HepG2 (cell line): Measurements from ENCODE around the gene IFNAR2. TPM values are rescaled to one million over a fixed set of nuclear protein-coding genes. Genes with fewer than 3 reads are reported as not detected.

ENCODE experiments used
- ATAC-seq: fragments of 200-7000 bp; cut with Tn5 transposase; 3 replicates; pipeline ENCODE4 v1.9.1; 2020; ENCODE audit warnings: mild to moderate bottlenecking, moderate library complexity
- BruUV-seq: library from RNA; stranded (reverse); fragments of 400-500 nt; replicated peaks from 2 replicates; lab custom pipeline; 2021; lab: Mats Ljungman, UMichigan
- CTCF ChIA-PET: fragments of 300-600 bp; formaldehyde crosslinking; extraction: SDS; loops from one replicate; lab custom pipeline; 2021; ENCODE audit warnings: low total read pairs, inconsistent platforms, low intra/inter-chr PET ratio; lab: Yijun Ruan, JAX
- POLR2A ChIA-PET: fragments of 350-600 bp; sonication (Branson Sonifier 250); formaldehyde crosslinking; loops from one replicate; lab custom pipeline; 2020; ENCODE audit warnings: antibody characterized with exemption, inconsistent platforms; lab: Yijun Ruan, JAX
- DNase-seq: peaks from one replicate; pipeline ENCODE4 v3.0.0-alpha.2; 2015; ENCODE audit warnings: low spot score
- FAIRE-seq: peaks from 3 replicates; lab custom pipeline; 2011; peaks lifted over from hg19 to GRCh38; lab: Jason Lieb, UNC
- H2AFZ ChIP-seq: one replicate; pipeline ENCODE4 v1.6.1; 2011; ENCODE audit warnings: low read length, inconsistent platforms
- H3K27ac ChIP-seq: fragments of 300-600 bp; 3 replicates; pipeline ENCODE4 v1.8.0; 2011; ENCODE audit warnings: mixed run types, mild to moderate bottlenecking, mixed read lengths, low read length, inconsistent platforms; ENCODE audit not compliant: insufficient read depth; ENCODE audit errors: extremely low read length
- H3K27me3 ChIP-seq, 2 experiments: fragments of 200-600 bp in 1 of 2; 2 replicates in 1 of 2; 3 replicates in 1 of 2; pipeline versions ENCODE4 v1.6.0 to v1.8.0; 2011; ENCODE audit warnings: low read length in 2 of 2, mild to moderate bottlenecking in 2 of 2, moderate library complexity in 2 of 2, inconsistent platforms in 1 of 2; ENCODE audit not compliant: insufficient read depth in 2 of 2, control insufficient read depth in 1 of 2
- H3K36me3 ChIP-seq, 2 experiments: fragments of 200-600 bp in 1 of 2; replicated peaks in 1 of 2; 2 replicates in 1 of 2; 3 replicates in 1 of 2; pipeline versions ENCODE4 v1.5.1 to v1.8.0; 2011; ENCODE audit warnings: low read length in 2 of 2, inconsistent platforms in 1 of 2; ENCODE audit not compliant: insufficient read depth in 2 of 2, control insufficient read depth in 1 of 2
- H3K4me1 ChIP-seq: 2 replicates; pipeline ENCODE4 v1.5.1; 2012; ENCODE audit warnings: low read length, inconsistent platforms; ENCODE audit not compliant: insufficient read depth
- H3K4me2 ChIP-seq: 2 replicates; pipeline ENCODE4 v1.6.0; 2011; ENCODE audit warnings: low read depth, low read length, inconsistent platforms
- H3K4me3 ChIP-seq, 3 experiments: fragments of 200-600 bp in 1 of 3; sonication (generic), shearing (Covaris generic) in 1 of 3; replicated peaks in 1 of 3; 2 replicates each; pipeline ENCODE4 v1.5.1; 2011 to 2016; ENCODE audit warnings: low read length in 3 of 3, inconsistent platforms in 2 of 3, low read depth in 2 of 3, mild to moderate bottlenecking in 2 of 3, control low read depth in 1 of 3, mixed read lengths in 1 of 3; ENCODE audit not compliant: insufficient read depth in 1 of 3
- H3K79me2 ChIP-seq: one replicate; pipeline ENCODE4 v1.6.1; 2011; ENCODE audit warnings: low read length, inconsistent platforms; ENCODE audit not compliant: insufficient read depth
- H3K9ac ChIP-seq: 2 replicates; pipeline ENCODE4 v1.6.0; 2011; ENCODE audit warnings: mild to moderate bottlenecking, low read depth, low read length, inconsistent platforms; ENCODE audit not compliant: insufficient read depth
- H3K9me3 ChIP-seq: 2 replicates; pipeline ENCODE4 v1.5.1; 2012; ENCODE audit warnings: mild to moderate bottlenecking, low read length
- H4K20me1 ChIP-seq: 2 replicates; pipeline ENCODE4 v1.6.0; 2011; ENCODE audit warnings: inconsistent platforms, mild to moderate bottlenecking, low read length, moderate library complexity; ENCODE audit not compliant: insufficient read depth
- BRD4 ChIP-seq: sonication (generic); formaldehyde crosslinking; IDR thresholded peaks from 2 replicates; pipeline ENCODE4 v1.4.0; 2020; ENCODE audit warnings: missing genetic modification reagents
- HDAC1 ChIP-seq: sonication (generic); formaldehyde crosslinking; IDR thresholded peaks from 2 replicates; pipeline ENCODE4 v1.5.1; 2020; ENCODE audit warnings: mild to moderate bottlenecking, missing genetic modification reagents
- JUNB ChIP-seq: sonication (generic); formaldehyde crosslinking; IDR thresholded peaks from 2 replicates; pipeline ENCODE4 v1.8.0; 2022; ENCODE audit warnings: missing genetic modification reagents, mild to moderate bottlenecking, borderline replicate concordance
- MIER3 ChIP-seq: IDR thresholded peaks from 2 replicates; pipeline ENCODE4 v1.6.1; 2016; ENCODE audit warnings: missing compliant biosample characterization, borderline replicate concordance
- NFE2L2 ChIP-seq: fragments of 150-350 bp; IDR thresholded peaks from 2 replicates; pipeline ENCODE4 v1.6.1; 2014; ENCODE audit warnings: low read length
- ONECUT2 ChIP-seq: sonication (generic); formaldehyde crosslinking; IDR thresholded peaks from 2 replicates; pipeline ENCODE4 v1.4.0; 2020; ENCODE audit warnings: missing genetic modification reagents
- SAP130 ChIP-seq: IDR thresholded peaks from 2 replicates; pipeline ENCODE4 v1.6.1; 2016; ENCODE audit warnings: low read depth
- ZBTB21 ChIP-seq: sonication (generic); formaldehyde crosslinking; IDR thresholded peaks from 2 replicates; pipeline ENCODE4 v1.4.0; 2020; ENCODE audit warnings: missing genetic modification reagents
- ZNF317 ChIP-seq: sonication (generic); formaldehyde crosslinking; IDR thresholded peaks from 2 replicates; pipeline ENCODE4 v1.5.0; 2020; ENCODE audit warnings: mild to moderate bottlenecking, missing genetic modification reagents
- ZNF446 ChIP-seq: sonication (generic); formaldehyde crosslinking; IDR thresholded peaks from 2 replicates; pipeline ENCODE4 v1.5.0; 2020; ENCODE audit warnings: mild to moderate bottlenecking, missing genetic modification reagents
- WGBS: methylation state at CpG from one replicate; pipeline ENCODE4 v1.1.6; 2017; ENCODE audit warnings: low lambda C conversion rate; 5-methylcytosine and 5-hydroxymethylcytosine counted together
- in situ Hi-C: cut with HindIII; loops from 2 replicates; pipeline ENCODE4 v1.10.0; 2017; ENCODE audit warnings: low pct_unique_long_range_greater_than_20kb; ENCODE audit not compliant: extremely low pct_ligation_motif_present
- intact Hi-C: fragments of 100-400 bp; cut with micrococcal nuclease; formaldehyde crosslinking; loops from one replicate; pipeline ENCODE4 v1.10.0; 2022; ENCODE audit not compliant: unreplicated experiment
- polyA plus RNA-seq, 8 experiments: library from polyadenylated mRNA; depleted of rRNA in 3 of 8; stranded (reverse) in 7 of 8; unstranded in 1 of 8; fragments of >200 nt; fragmentation: Illumina TruSeq in 4 of 8; extraction: Trizol in 4 of 8; gene quantifications; 2 replicates each; pipeline versions ENCODE4 v1.2.1 to v1.2.3, GENCODE V29; 2011 to 2016; ENCODE audit warnings: low read depth in 4 of 8, missing spikeins in 1 of 8, mixed read lengths in 1 of 8; ENCODE audit not compliant: insufficient read depth in 1 of 8
- total RNA-seq, 5 experiments: library from RNA; depleted of rRNA; stranded (reverse); fragments of >200 nt; fragmentation: Illumina TruSeq; extraction: Trizol; gene quantifications; 2 replicates each; pipeline ENCODE4 v1.2.3, GENCODE V29; 2016; ENCODE audit warnings: low read depth in 1 of 5
- TF ChIP-seq, protein P1 (sequence below): sonication (generic); formaldehyde crosslinking; IDR thresholded peaks from 2 replicates; pipeline ENCODE4 v1.5.1; 2020; ENCODE audit warnings: mild to moderate bottlenecking, missing genetic modification reagents, borderline replicate concordance
- TF ChIP-seq, protein P2 (sequence below): sonication (generic); formaldehyde crosslinking; IDR thresholded peaks from 2 replicates; pipeline ENCODE4 v1.5.0; 2020; ENCODE audit warnings: missing genetic modification reagents
- TF ChIP-seq, protein P3 (sequence below): sonication (generic); formaldehyde crosslinking; IDR thresholded peaks from 2 replicates; pipeline ENCODE4 v1.5.1; 2020; ENCODE audit warnings: mild to moderate bottlenecking, missing genetic modification reagents, borderline replicate concordance
- TF ChIP-seq, protein P4 (sequence below): IDR thresholded peaks from 2 replicates; pipeline ENCODE4 v1.6.1; 2016; ENCODE audit warnings: mild to moderate bottlenecking

IFNAR2 gene
- total and polyA plus RNA-seq, 2 of the 13 experiments (the other 11 are each of a cell fraction or from before 2014, with no cell fraction given): 5.1 to 24.1 TPM

DNA sequence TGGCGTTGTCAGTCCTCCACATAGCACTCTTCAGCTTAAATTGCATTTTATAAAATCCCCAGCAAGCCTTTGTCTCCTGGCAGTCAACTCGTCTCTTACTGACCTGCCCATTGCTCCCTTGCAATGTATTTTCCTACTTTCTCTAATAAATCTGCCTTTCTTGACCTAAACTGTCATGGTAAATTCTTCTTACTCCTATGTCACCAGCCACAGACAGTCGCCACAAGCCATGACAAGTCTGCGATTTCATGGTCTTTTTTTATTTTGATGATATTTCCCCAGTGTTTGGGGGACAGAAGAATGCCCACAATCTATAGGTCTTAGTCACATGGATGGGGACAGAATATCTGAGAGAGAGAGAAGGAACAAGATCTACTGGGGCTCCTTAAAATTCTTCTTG lies 8.4 kb downstream of the IFNAR2 start:
- TF ChIP-seq BRD4 (CRISPR knock-in tag): no peak
- TF ChIP-seq, protein P1, sequence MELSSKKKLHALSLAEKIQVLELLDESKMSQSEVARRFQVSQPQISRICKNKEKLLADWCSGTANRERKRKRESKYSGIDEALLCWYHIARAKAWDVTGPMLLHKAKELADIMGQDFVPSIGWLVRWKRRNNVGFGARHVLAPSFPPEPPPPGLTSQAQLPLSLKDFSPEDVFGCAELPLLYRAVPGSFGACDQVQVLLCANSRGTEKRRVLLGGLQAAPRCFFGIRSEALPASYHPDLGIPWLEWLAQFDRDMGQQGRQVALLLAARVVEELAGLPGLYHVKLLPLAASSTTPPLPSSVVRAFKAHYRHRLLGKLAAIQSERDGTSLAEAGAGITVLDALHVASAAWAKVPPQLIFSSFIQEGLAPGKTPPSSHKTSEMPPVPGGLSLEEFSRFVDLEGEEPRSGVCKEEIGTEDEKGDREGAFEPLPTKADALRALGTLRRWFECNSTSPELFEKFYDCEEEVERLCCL (CRISPR knock-in tag): no peak
- TF ChIP-seq SAP130 (CRISPR knock-in tag): no peak
- TF ChIP-seq, protein P2, sequence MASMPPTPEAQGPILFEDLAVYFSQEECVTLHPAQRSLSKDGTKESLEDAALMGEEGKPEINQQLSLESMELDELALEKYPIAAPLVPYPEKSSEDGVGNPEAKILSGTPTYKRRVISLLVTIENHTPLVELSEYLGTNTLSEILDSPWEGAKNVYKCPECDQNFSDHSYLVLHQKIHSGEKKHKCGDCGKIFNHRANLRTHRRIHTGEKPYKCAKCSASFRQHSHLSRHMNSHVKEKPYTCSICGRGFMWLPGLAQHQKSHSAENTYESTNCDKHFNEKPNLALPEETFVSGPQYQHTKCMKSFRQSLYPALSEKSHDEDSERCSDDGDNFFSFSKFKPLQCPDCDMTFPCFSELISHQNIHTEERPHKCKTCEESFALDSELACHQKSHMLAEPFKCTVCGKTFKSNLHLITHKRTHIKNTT (CRISPR knock-in tag): no peak
- TF ChIP-seq JUNB (CRISPR knock-in tag): no peak
- TF ChIP-seq NFE2L2: no peak
- TF ChIP-seq, protein P3, sequence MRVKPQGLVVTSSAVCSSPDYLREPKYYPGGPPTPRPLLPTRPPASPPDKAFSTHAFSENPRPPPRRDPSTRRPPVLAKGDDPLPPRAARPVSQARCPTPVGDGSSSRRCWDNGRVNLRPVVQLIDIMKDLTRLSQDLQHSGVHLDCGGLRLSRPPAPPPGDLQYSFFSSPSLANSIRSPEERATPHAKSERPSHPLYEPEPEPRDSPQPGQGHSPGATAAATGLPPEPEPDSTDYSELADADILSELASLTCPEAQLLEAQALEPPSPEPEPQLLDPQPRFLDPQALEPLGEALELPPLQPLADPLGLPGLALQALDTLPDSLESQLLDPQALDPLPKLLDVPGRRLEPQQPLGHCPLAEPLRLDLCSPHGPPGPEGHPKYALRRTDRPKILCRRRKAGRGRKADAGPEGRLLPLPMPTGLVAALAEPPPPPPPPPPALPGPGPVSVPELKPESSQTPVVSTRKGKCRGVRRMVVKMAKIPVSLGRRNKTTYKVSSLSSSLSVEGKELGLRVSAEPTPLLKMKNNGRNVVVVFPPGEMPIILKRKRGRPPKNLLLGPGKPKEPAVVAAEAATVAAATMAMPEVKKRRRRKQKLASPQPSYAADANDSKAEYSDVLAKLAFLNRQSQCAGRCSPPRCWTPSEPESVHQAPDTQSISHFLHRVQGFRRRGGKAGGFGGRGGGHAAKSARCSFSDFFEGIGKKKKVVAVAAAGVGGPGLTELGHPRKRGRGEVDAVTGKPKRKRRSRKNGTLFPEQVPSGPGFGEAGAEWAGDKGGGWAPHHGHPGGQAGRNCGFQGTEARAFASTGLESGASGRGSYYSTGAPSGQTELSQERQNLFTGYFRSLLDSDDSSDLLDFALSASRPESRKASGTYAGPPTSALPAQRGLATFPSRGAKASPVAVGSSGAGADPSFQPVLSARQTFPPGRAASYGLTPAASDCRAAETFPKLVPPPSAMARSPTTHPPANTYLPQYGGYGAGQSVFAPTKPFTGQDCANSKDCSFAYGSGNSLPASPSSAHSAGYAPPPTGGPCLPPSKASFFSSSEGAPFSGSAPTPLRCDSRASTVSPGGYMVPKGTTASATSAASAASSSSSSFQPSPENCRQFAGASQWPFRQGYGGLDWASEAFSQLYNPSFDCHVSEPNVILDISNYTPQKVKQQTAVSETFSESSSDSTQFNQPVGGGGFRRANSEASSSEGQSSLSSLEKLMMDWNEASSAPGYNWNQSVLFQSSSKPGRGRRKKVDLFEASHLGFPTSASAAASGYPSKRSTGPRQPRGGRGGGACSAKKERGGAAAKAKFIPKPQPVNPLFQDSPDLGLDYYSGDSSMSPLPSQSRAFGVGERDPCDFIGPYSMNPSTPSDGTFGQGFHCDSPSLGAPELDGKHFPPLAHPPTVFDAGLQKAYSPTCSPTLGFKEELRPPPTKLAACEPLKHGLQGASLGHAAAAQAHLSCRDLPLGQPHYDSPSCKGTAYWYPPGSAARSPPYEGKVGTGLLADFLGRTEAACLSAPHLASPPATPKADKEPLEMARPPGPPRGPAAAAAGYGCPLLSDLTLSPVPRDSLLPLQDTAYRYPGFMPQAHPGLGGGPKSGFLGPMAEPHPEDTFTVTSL (CRISPR knock-in tag): no peak
- TF ChIP-seq ZNF317 (CRISPR knock-in tag): no peak
- no peak for TF ChIP-seq ZNF446 (CRISPR knock-in tag)
- no peak for TF ChIP-seq MIER3
- TF ChIP-seq, protein P4, sequence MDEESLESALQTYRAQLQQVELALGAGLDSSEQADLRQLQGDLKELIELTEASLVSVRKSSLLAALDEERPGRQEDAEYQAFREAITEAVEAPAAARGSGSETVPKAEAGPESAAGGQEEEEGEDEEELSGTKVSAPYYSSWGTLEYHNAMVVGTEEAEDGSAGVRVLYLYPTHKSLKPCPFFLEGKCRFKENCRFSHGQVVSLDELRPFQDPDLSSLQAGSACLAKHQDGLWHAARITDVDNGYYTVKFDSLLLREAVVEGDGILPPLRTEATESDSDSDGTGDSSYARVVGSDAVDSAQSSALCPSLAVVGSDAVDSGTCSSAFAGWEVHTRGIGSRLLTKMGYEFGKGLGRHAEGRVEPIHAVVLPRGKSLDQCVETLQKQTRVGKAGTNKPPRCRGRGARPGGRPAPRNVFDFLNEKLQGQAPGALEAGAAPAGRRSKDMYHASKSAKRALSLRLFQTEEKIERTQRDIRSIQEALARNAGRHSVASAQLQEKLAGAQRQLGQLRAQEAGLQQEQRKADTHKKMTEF: no peak
- TF ChIP-seq ZBTB21 (CRISPR knock-in tag): no peak
- no peak for TF ChIP-seq ONECUT2 (CRISPR knock-in tag)
- TF ChIP-seq HDAC1: no peak
- TF ChIP-seq, all 625 proteins: peak for 0
- no TSS peak for BruUV-seq
- H3K9me3 ChIP-seq: no peaks in the 10 kb centered on the region
- no peaks in the 10 kb centered on the region for H3K27me3 ChIP-seq
- no peak overlapping the region for H3K4me3 ChIP-seq
- in situ Hi-C loops: no loop called here
- DNase-seq: no peak
- WGBS: 96% methylated on average over 4 of the region's 4 CpGs
- ChIA-PET CTCF (no interaction called here), POLR2A (no interaction called here)
- intact Hi-C loops: no loop called here
- H3K27ac ChIP-seq: no peak overlapping the region
- H3K9ac ChIP-seq: no peak overlapping the region
- H3K79me2 ChIP-seq: peaks cover 11% of the 10 kb centered on the region
- H4K20me1 ChIP-seq: no peaks in the 10 kb centered on the region
- peaks cover under 1 to 1% of the 10 kb centered on the region in 2 experiments; a peak in 3 of 5 replicates for H3K36me3 ChIP-seq
- FAIRE-seq: no peak
- H2AFZ ChIP-seq: no peak overlapping the region
- no peak for ATAC-seq
- H3K4me1 ChIP-seq: peaks cover 4% of the 10 kb centered on the region
- no peak overlapping the region for H3K4me2 ChIP-seq
